ENCODE data around the gene MMP19.

MMP19 gene

DNA sequence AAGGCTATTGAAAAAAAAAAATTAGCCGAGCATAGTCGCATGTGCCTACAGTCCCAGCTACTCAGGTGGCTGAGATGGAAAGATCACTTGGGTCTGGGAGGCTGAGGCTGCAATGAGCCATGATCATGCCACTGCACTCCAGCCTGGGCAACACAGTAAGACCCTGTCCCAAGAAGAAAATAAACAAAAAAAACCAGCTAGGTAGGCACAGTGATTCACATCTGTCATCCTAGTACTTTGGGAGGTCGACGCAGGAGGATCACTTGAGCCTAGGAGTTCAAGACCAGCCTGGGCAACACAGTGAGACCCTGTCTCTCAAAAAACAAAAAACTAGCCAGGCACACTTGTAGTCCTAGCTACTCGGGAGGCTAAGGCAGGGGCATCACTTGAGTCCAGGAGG lies 33.5 kb downstream of the MMP19 start:
- Histone ChIP-seq H3K27ac (ENCODE audit: low read depth, low read length) (no peak overlapping the region), H3K36me3 (ENCODE audit: control insufficient read depth, insufficient read depth, low read length) (peaks cover 34% of the 10 kb centered on the region), H3K4me3 (ENCODE audit: low read depth, low read length) (no peak overlapping the region)

DNA sequence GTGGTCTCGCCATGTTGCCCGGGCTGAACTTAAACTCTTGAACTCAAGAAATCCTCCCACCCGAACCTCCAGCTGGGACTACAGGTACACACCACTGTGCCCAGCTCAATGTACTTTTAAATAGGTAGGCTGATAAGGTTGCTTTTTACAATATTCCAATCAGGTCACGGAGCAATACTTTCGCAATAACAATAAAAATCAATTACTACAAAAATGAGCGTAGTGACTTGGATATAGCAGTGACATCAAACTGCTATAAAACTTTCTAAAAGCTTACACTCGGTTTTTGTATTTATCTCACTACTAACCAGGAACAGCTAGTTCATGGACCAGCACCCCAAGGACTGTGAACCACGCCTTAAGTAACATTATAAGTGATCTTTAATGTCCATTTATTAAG lies 35.8 kb downstream of the MMP19 start:
- Histone ChIP-seq H3K9ac (ENCODE audit: low read length) (no peak overlapping the region), H3K36me3 (ENCODE audit: control insufficient read depth, insufficient read depth, low read length) (peaks cover 44% of the 10 kb centered on the region), H3K27ac (ENCODE audit: low read depth, low read length) (no peak overlapping the region)

More for the DNA sequence above, 33.5 kb downstream of the MMP19 start:
- H3K9me3 ChIP-seq (ENCODE audit: control insufficient read depth, insufficient read depth, low read depth, low read length) = no peaks in the 10 kb centered on the region
- no peaks in the 10 kb centered on the region for H3K27me3 ChIP-seq (ENCODE audit: control insufficient read depth, insufficient read depth, low read length)
- peaks cover 20% of the 10 kb centered on the region for H3K4me1 ChIP-seq (ENCODE audit: control insufficient read depth, insufficient read depth, low read length)
- H3K9ac ChIP-seq (ENCODE audit: low read length) = no peak overlapping the region

DNA sequence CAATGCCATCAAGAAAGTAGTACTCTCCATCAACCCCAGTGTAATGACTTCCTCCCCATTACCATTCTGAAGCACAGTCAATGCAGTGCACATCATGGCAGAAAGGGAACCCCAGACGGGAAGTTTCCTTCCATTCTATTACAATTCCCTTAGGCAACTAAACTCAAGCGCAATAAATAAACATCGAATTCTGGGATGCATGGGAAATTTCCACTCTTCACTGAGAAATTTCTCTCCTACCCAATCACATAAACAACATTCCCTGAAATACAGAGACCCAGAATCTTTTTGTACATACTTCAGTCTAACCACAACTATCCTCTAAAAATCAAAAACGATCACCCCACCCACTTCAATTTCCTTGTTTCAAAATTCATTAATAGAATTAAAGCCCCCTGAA lies 45.2 kb downstream of the MMP19 start:
- H3K9me3 ChIP-seq (ENCODE audit: control insufficient read depth, insufficient read depth, low read depth, low read length) = no peaks in the 10 kb centered on the region
- H3K36me3 ChIP-seq (ENCODE audit: control insufficient read depth, insufficient read depth, low read length) = peaks cover 86% of the 10 kb centered on the region
- H3K4me3 ChIP-seq (ENCODE audit: low read depth, low read length) = no peak overlapping the region
- no peak overlapping the region for H3K27ac ChIP-seq (ENCODE audit: low read depth, low read length)
- H3K4me1 ChIP-seq (ENCODE audit: control insufficient read depth, insufficient read depth, low read length) = no peaks in the 10 kb centered on the region
- H3K9ac ChIP-seq (ENCODE audit: low read length) = no peak overlapping the region
- H3K27me3 ChIP-seq (ENCODE audit: control insufficient read depth, insufficient read depth, low read length) = no peaks in the 10 kb centered on the region

More for the DNA sequence above, 35.8 kb downstream of the MMP19 start:
- Histone ChIP-seq H3K4me3 (ENCODE audit: low read depth, low read length) (no peak overlapping the region), H3K4me1 (ENCODE audit: control insufficient read depth, insufficient read depth, low read length) (peaks cover 6% of the 10 kb centered on the region; the same call in 1 of the 2 replicates), H3K9me3 (ENCODE audit: control insufficient read depth, insufficient read depth, low read depth, low read length) (no peaks in the 10 kb centered on the region), H3K27me3 (ENCODE audit: control insufficient read depth, insufficient read depth, low read length) (no peaks in the 10 kb centered on the region)

DNA sequence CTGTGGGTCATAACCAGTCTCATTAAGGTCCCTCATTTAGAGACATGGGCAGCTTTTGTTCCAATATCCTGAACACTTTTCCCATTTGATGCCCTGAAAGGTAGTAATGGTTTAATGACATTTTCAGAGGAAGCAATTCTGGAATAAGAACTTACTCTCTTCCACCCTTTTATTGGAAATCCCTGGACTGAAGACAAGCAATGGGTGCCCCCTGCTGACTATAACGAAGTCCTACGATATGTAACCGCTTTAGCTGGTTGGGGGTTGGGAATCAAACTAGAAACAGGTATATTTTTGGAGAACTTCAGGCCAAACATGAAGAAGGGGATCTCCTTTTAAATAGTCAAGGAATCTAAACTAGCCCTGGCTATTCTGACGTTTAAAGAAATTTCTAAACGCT lies 45.7 kb downstream of the MMP19 start:
- H3K4me1 ChIP-seq (ENCODE audit: control insufficient read depth, insufficient read depth, low read length) = no peaks in the 10 kb centered on the region
- H3K9me3 ChIP-seq (ENCODE audit: control insufficient read depth, insufficient read depth, low read depth, low read length) = no peaks in the 10 kb centered on the region
- H3K27me3 ChIP-seq (ENCODE audit: control insufficient read depth, insufficient read depth, low read length) = no peaks in the 10 kb centered on the region
- H3K36me3 ChIP-seq (ENCODE audit: control insufficient read depth, insufficient read depth, low read length) = peaks cover 86% of the 10 kb centered on the region
- H3K27ac ChIP-seq (ENCODE audit: low read depth, low read length) = no peak overlapping the region
- no peak overlapping the region for H3K4me3 ChIP-seq (ENCODE audit: low read depth, low read length)
- no peak overlapping the region for H3K9ac ChIP-seq (ENCODE audit: low read length)

DNA sequence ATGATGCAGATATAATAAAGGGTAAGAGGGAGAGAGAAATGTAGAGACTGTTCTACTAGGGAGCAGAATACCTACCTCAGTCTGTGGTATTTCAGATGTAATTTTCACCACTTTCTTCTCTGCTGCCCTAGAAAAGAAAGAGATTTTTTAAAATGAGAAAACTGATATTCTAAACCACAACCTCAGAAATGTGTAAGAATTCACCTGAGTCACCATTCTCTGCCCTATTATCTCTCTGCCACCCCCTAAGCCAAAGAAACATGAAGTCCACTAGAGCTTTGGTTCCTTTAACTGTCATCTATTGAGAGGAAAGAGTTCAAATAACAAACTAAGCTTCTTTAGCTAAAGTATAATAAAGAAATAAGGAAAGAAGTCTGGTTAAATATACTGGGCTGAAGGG lies 46.8 kb downstream of the MMP19 start:
- no peaks in the 10 kb centered on the region for H3K27me3 ChIP-seq (ENCODE audit: control insufficient read depth, insufficient read depth, low read length)
- H3K36me3 ChIP-seq (ENCODE audit: control insufficient read depth, insufficient read depth, low read length) = peaks cover 83% of the 10 kb centered on the region
- no peaks in the 10 kb centered on the region for H3K4me1 ChIP-seq (ENCODE audit: control insufficient read depth, insufficient read depth, low read length)
- H3K9ac ChIP-seq (ENCODE audit: low read length) = no peak overlapping the region
- H3K27ac ChIP-seq (ENCODE audit: low read depth, low read length) = no peak overlapping the region
- H3K9me3 ChIP-seq (ENCODE audit: control insufficient read depth, insufficient read depth, low read depth, low read length) = no peaks in the 10 kb centered on the region
- H3K4me3 ChIP-seq (ENCODE audit: low read depth, low read length) = no peak overlapping the region

DNA sequence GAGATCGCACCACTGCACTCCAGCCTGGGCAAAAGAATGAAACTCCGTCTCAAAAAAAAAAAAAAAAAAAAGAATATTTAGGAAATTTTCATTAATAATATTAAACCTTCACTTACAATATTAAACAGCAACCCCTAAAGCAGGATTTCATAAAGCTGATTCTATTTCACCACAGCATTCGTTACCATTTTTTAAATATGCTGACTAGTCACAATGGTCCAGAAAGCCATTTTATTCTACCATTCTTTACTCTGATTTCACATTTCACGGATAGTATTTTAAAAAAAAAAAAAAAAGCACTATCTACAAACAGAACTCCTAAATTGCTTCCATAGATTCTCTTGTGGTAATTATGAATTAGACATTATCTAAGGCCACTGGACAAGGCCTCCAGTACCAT lies 52.8 kb downstream of the MMP19 start:
- Histone ChIP-seq H3K9ac (ENCODE audit: low read length) (no peak overlapping the region), H3K4me3 (ENCODE audit: low read depth, low read length) (no peak overlapping the region), H3K36me3 (ENCODE audit: control insufficient read depth, insufficient read depth, low read length) (peaks cover 88% of the 10 kb centered on the region), H3K27me3 (ENCODE audit: control insufficient read depth, insufficient read depth, low read length) (no peaks in the 10 kb centered on the region), H3K9me3 (ENCODE audit: control insufficient read depth, insufficient read depth, low read depth, low read length) (no peaks in the 10 kb centered on the region), H3K27ac (ENCODE audit: low read depth, low read length) (no peak overlapping the region), H3K4me1 (ENCODE audit: control insufficient read depth, insufficient read depth, low read length) (no peaks in the 10 kb centered on the region)

DNA sequence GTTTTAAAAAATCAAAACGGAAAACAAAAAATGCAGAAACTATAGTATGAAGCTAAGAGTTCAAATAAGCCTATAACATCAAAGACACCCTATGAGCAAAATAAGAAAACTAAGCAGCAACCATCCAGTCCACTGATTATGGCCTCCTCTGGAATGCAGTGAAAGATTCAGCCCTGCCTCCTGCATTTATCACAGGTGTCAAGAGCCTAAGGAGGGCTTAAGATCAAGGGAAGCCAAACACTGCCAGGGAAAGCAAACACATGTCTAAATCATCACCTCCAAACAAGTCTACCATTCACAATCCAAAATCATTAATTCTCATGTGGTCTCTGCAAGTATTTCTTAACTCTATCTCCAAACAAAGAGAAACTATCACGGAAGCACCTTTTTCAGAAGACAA lies 53.6 kb downstream of the MMP19 start:
- H3K4me3 ChIP-seq (ENCODE audit: low read depth, low read length) = no peak overlapping the region
- no peak overlapping the region for H3K27ac ChIP-seq (ENCODE audit: low read depth, low read length)
- no peaks in the 10 kb centered on the region for H3K4me1 ChIP-seq (ENCODE audit: control insufficient read depth, insufficient read depth, low read length)
- H3K9me3 ChIP-seq (ENCODE audit: control insufficient read depth, insufficient read depth, low read depth, low read length) = no peaks in the 10 kb centered on the region
- H3K9ac ChIP-seq (ENCODE audit: low read length) = no peak overlapping the region
- H3K27me3 ChIP-seq (ENCODE audit: control insufficient read depth, insufficient read depth, low read length) = no peaks in the 10 kb centered on the region
- peaks cover 89% of the 10 kb centered on the region for H3K36me3 ChIP-seq (ENCODE audit: control insufficient read depth, insufficient read depth, low read length)

DNA sequence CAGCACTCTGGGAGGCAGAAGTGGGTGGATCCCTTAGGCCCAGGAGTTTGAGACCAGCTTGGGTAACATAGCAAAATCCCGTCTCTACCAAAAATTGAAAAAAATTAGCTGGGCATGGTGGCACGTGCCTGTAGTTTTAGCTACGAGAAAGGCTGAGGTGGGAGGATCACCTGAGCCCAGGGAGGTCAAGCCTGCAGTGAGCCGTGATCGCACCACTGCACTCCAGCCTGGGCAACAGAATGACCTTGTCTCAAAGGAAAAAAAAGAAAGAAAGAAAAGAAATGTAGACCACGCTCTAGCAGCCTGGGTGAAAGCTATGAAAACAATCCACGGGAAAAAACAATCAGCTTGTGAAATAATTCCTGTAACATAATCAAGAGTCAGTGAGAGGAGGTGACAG lies 54.2 kb downstream of the MMP19 start:
- H3K9ac ChIP-seq (ENCODE audit: low read length) = no peak overlapping the region
- H3K36me3 ChIP-seq (ENCODE audit: control insufficient read depth, insufficient read depth, low read length) = peaks cover 89% of the 10 kb centered on the region
- H3K4me3 ChIP-seq (ENCODE audit: low read depth, low read length) = no peak overlapping the region
- H3K4me1 ChIP-seq (ENCODE audit: control insufficient read depth, insufficient read depth, low read length) = no peaks in the 10 kb centered on the region
- H3K27me3 ChIP-seq (ENCODE audit: control insufficient read depth, insufficient read depth, low read length) = no peaks in the 10 kb centered on the region
- H3K9me3 ChIP-seq (ENCODE audit: control insufficient read depth, insufficient read depth, low read depth, low read length) = no peaks in the 10 kb centered on the region
- no peak overlapping the region for H3K27ac ChIP-seq (ENCODE audit: low read depth, low read length)

Data from HUES6 (cell line).